Measurements from ENCODE around the gene ARX. TPM values are rescaled to one million over a fixed set of nuclear protein-coding genes. Genes with fewer than 3 reads are reported as not detected.

ARX gene
- total RNA-seq, 1 donor from 2014 or later = not detected

DNA sequence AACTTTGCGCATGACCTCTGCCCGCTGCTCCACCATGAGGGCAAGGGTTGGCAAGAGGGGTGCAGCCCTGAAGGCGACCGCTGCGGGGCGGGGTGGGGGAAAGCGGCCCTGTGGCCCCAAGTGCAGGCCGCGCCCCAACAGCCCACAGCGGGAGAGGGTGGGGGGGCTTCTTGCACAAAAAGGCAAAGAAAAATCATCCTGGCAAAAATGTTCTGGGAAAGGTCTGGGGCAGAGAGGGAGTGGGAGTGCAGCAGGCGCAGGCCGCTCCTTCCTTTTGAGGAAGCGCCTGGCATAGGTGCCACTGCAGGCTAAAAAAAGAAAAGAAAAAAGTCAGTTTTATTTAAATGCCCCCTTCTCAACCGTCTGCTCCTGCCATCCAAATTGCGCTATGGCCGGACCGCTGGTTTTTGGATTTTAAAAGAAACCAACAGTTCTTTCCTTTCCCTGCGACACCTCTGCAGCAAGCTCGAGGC lies 1.4 kb downstream of the ARX start:
- Mint-ChIP-seq H3K4me3 (ENCODE audit: unreplicated experiment) (no peak overlapping the region), H3K4me1 (ENCODE audit: low read depth, unreplicated experiment) (peaks cover 2% of the 10 kb centered on the region), H3K27me3 (ENCODE audit: low read depth, unreplicated experiment) (peaks cover 52% of the 10 kb centered on the region)

GRCh38 chrX:25013632-25014365 lies 2.0 kb downstream of the ARX start:
- H2AFZ ChIP-seq (ENCODE audit: low read depth, low read length) = no peak overlapping the region
- no peak for FAIRE-seq
- H3K4me3 ChIP-seq (ENCODE audit: insufficient read depth, low read depth, low read length) = no peak overlapping the region
- no peaks in the 10 kb centered on the region for H3K36me3 Mint-ChIP-seq (ENCODE audit: low read depth, unreplicated experiment)
- H3K27me3 Mint-ChIP-seq (ENCODE audit: low read depth, unreplicated experiment) = peaks cover 56% of the 10 kb centered on the region
- no peak for DNase-seq (ENCODE audit: low read depth)
- peaks cover 69% of the 10 kb centered on the region for H3K27me3 ChIP-seq (ENCODE audit: insufficient read depth, low read length)
- no peaks in the 10 kb centered on the region for H3K4me1 ChIP-seq (ENCODE audit: insufficient read depth, low read length)
- H3K4me2 ChIP-seq (ENCODE audit: low read length) = peak overlapping the region; percentile 46
- peaks cover 4% of the 10 kb centered on the region for H4K20me1 ChIP-seq (ENCODE audit: insufficient read depth, low read length)
- H3K36me3 ChIP-seq (ENCODE audit: insufficient read depth, low read length) = no peaks in the 10 kb centered on the region
- peak overlapping the region; percentile 14 for H3K9ac ChIP-seq (ENCODE audit: low read length)
- no peak for TF ChIP-seq EZH2 (IDR thresholded peaks at IDR 0.05; ENCODE audit: insufficient read depth, low read length)
- TF ChIP-seq, protein P1, sequence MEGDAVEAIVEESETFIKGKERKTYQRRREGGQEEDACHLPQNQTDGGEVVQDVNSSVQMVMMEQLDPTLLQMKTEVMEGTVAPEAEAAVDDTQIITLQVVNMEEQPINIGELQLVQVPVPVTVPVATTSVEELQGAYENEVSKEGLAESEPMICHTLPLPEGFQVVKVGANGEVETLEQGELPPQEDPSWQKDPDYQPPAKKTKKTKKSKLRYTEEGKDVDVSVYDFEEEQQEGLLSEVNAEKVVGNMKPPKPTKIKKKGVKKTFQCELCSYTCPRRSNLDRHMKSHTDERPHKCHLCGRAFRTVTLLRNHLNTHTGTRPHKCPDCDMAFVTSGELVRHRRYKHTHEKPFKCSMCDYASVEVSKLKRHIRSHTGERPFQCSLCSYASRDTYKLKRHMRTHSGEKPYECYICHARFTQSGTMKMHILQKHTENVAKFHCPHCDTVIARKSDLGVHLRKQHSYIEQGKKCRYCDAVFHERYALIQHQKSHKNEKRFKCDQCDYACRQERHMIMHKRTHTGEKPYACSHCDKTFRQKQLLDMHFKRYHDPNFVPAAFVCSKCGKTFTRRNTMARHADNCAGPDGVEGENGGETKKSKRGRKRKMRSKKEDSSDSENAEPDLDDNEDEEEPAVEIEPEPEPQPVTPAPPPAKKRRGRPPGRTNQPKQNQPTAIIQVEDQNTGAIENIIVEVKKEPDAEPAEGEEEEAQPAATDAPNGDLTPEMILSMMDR (IDR thresholded peaks at IDR 0.05; ENCODE audit: insufficient read depth, low read depth, low read length) = no peak
- peaks cover 2% of the 10 kb centered on the region for H3K4me1 Mint-ChIP-seq (ENCODE audit: low read depth, unreplicated experiment)
- peaks cover 7% of the 10 kb centered on the region for H3K79me2 ChIP-seq (ENCODE audit: insufficient read depth, low read length)
- H3K9me3 ChIP-seq (ENCODE audit: insufficient read depth, low read depth, low read length) = no peaks in the 10 kb centered on the region
- H3K27ac ChIP-seq (ENCODE audit: low read depth, low read length) = no peak overlapping the region
- peak overlapping the region; percentile 47 for H3K27ac Mint-ChIP-seq (ENCODE audit: unreplicated experiment)
- H3K9me3 Mint-ChIP-seq (ENCODE audit: unreplicated experiment) = no peaks in the 10 kb centered on the region
- H3K4me3 Mint-ChIP-seq (ENCODE audit: unreplicated experiment) = no peak overlapping the region

More for the DNA sequence above, 1.4 kb downstream of the ARX start:
- DNase-seq (ENCODE audit: low read depth) = no peak
- H3K27ac Mint-ChIP-seq (ENCODE audit: unreplicated experiment) = no peak overlapping the region
- Histone ChIP-seq H3K9ac (ENCODE audit: low read length) (no peak overlapping the region), H3K9me3 (ENCODE audit: insufficient read depth, low read depth, low read length) (no peaks in the 10 kb centered on the region), H3K4me3 (ENCODE audit: insufficient read depth, low read depth, low read length) (no peak overlapping the region), H3K4me2 (ENCODE audit: low read length) (peak overlapping the region; percentile 46), H4K20me1 (ENCODE audit: insufficient read depth, low read length) (peaks cover 4% of the 10 kb centered on the region), H3K36me3 (ENCODE audit: insufficient read depth, low read length) (no peaks in the 10 kb centered on the region), H3K27ac (ENCODE audit: low read depth, low read length) (no peak overlapping the region), H3K4me1 (ENCODE audit: insufficient read depth, low read length) (no peaks in the 10 kb centered on the region), H3K27me3 (ENCODE audit: insufficient read depth, low read length) (peaks cover 68% of the 10 kb centered on the region), H3K79me2 (ENCODE audit: insufficient read depth, low read length) (peaks cover 7% of the 10 kb centered on the region), H2AFZ (ENCODE audit: low read depth, low read length) (no peak overlapping the region)
- FAIRE-seq = no peak
- no peaks in the 10 kb centered on the region for H3K36me3 Mint-ChIP-seq (ENCODE audit: low read depth, unreplicated experiment)
- TF ChIP-seq EZH2 (IDR thresholded peaks at IDR 0.05; ENCODE audit: insufficient read depth, low read length) = no peak
- TF ChIP-seq, protein P1 (IDR thresholded peaks at IDR 0.05; ENCODE audit: insufficient read depth, low read depth, low read length) = no peak
- H3K9me3 Mint-ChIP-seq (ENCODE audit: unreplicated experiment) = no peaks in the 10 kb centered on the region
